ENCODE results near the gene SIGLEC12. TPM values are rescaled to one million over a fixed set of nuclear protein-coding genes. Genes with fewer than 3 reads are reported as not detected.

SIGLEC12 gene
- total and polyA plus RNA-seq, 2 of the 13 experiments (the other 11 are each of a cell fraction or from before 2014, with no cell fraction given), result not detected

DNA sequence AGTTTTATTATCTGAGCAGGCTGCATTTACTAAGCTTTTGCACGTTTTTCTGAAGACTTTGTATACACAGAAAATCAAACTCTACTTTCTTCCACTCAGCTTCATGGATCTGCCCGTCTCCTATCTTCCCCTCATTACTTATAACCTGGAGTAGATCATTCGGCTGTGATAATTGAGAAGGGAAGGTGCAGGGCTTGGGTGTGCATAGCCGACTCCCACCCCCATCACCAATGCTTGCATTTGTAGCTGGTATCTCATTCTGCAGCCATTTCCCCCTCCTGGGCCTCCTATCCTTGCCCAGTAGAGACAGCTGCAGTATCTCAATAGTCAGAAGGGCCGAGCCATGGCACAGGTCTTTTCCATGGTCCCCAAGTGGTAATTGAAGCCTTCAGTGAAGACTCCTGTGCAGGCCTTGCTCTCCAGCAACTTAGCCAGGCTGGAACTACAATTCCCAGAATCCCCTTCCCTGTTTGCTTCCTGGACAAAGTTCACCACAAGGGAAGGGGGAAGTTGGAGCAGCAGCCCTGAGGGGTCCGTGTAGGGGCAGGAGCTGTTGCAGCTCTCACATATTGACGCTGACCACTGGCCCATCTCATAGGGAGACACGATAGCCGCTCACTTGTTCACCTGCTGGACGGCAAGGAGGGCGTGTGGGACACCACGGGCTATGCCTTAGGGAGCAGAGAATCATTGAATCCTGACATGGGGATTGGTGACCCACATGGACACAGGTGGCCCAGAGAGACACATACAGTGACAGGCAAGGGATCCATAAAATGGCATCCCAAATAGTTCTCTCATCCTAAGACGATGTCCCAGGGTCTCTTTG is 41.2 kb downstream of the SIGLEC12 start (continued):
- TF ChIP-seq WIZ (CRISPR knock-in tag; IDR thresholded peaks at IDR 0.05) (no peak), AKAP8 (CRISPR knock-in tag; IDR thresholded peaks at IDR 0.05) (no peak), ZC3H13 (CRISPR knock-in tag; IDR thresholded peaks at IDR 0.05) (no peak), THAP11 (CRISPR knock-in tag; IDR thresholded peaks at IDR 0.05) (peak; percentile 99), SMAD1 (CRISPR knock-in tag; IDR thresholded peaks at IDR 0.05; ENCODE audit: borderline replicate concordance, low read depth) (no peak), RNF2 (conservative IDR thresholded peaks at IDR 0.05; ENCODE audit: low read depth) (no peak), ATAD3A (CRISPR knock-in tag; IDR thresholded peaks at IDR 0.05) (no peak), CENPT (CRISPR knock-in tag; IDR thresholded peaks at IDR 0.05; ENCODE audit: low read depth) (no peak), GPBP1L1 (CRISPR knock-in tag; IDR thresholded peaks at IDR 0.05) (no peak), HDAC2 (CRISPR knock-in tag; IDR thresholded peaks at IDR 0.05) (no peak), CHD2 (IDR thresholded peaks at IDR 0.05; ENCODE audit: low read depth, low read length) (no peak), NCOA2 (CRISPR knock-in tag; IDR thresholded peaks at IDR 0.05) (no peak), ZNF749 (CRISPR knock-in tag; IDR thresholded peaks at IDR 0.05; ENCODE audit: borderline replicate concordance) (no peak), ZKSCAN8 (CRISPR knock-in tag; IDR thresholded peaks at IDR 0.05; ENCODE audit: borderline replicate concordance) (no peak), TOPORS (CRISPR knock-in tag; IDR thresholded peaks at IDR 0.05) (no peak), SUZ12 (IDR thresholded peaks at IDR 0.05; ENCODE audit: low read depth, low read length) (peak; percentile 38; the same call in 1 of the 2 replicates), CREM (IDR thresholded peaks at IDR 0.05) (0 out of 2 replicates have a peak, but pooled peaks have one; percentile 38), CREM (CRISPR knock-in tag; IDR thresholded peaks at IDR 0.05) (no peak), ZNF30 (CRISPR knock-in tag; IDR thresholded peaks at IDR 0.05) (no peak), NAIF1 (CRISPR knock-in tag; IDR thresholded peaks at IDR 0.05; ENCODE audit: borderline replicate concordance) (no peak), ZNF570 (CRISPR knock-in tag; IDR thresholded peaks at IDR 0.05; ENCODE audit: borderline replicate concordance) (no peak), LCORL (IDR thresholded peaks at IDR 0.05) (no peak), LCORL (CRISPR knock-in tag; IDR thresholded peaks at IDR 0.05) (no peak), TBX3 (IDR thresholded peaks at IDR 0.05; ENCODE audit: borderline replicate concordance) (no peak), MLLT10 (CRISPR knock-in tag; IDR thresholded peaks at IDR 0.05) (no peak), REL (CRISPR knock-in tag; conservative IDR thresholded peaks at IDR 0.05) (no peak), ZNF329 (CRISPR knock-in tag; IDR thresholded peaks at IDR 0.05; ENCODE audit: low read depth) (no peak), EHMT2 (IDR thresholded peaks at IDR 0.05; ENCODE audit: borderline replicate concordance, low read depth, low read length) (no peak), ZNF615 (CRISPR knock-in tag; IDR thresholded peaks at IDR 0.05; ENCODE audit: borderline replicate concordance) (no peak)
- TF ChIP-seq, protein P1, sequence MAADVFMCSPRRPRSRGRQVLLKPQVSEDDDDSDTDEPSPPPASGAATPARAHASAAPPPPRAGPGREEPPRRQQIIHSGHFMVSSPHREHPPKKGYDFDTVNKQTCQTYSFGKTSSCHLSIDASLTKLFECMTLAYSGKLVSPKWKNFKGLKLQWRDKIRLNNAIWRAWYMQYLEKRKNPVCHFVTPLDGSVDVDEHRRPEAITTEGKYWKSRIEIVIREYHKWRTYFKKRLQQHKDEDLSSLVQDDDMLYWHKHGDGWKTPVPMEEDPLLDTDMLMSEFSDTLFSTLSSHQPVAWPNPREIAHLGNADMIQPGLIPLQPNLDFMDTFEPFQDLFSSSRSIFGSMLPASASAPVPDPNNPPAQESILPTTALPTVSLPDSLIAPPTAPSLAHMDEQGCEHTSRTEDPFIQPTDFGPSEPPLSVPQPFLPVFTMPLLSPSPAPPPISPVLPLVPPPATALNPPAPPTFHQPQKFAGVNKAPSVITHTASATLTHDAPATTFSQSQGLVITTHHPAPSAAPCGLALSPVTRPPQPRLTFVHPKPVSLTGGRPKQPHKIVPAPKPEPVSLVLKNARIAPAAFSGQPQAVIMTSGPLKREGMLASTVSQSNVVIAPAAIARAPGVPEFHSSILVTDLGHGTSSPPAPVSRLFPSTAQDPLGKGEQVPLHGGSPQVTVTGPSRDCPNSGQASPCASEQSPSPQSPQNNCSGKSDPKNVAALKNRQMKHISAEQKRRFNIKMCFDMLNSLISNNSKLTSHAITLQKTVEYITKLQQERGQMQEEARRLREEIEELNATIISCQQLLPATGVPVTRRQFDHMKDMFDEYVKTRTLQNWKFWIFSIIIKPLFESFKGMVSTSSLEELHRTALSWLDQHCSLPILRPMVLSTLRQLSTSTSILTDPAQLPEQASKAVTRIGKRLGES (CRISPR knock-in tag; IDR thresholded peaks at IDR 0.05; ENCODE audit: borderline replicate concordance), result no peak

Data from HepG2 (cell line).